OCI-LY7 (cell line): ENCODE data around the gene RGS4. TPM values are rescaled to one million over a fixed set of nuclear protein-coding genes. Genes with fewer than 3 reads are reported as not detected.

ENCODE experiments used
- BruUV-seq: library from RNA; stranded (reverse); fragments of 400-500 nt; replicated peaks from 2 replicates; lab custom pipeline; 2021; lab: Mats Ljungman, UMichigan
- CTCF ChIA-PET: fragments of 300-600 bp; sonication (Branson Sonifier 250); formaldehyde crosslinking; loops from one replicate; lab custom pipeline; 2022; ENCODE audit warnings: antibody characterized with exemption; ENCODE audit not compliant: unreplicated experiment; lab: Charles Lee
- POLR2A ChIA-PET: fragments of 300-600 bp; sonication (Branson Sonifier 250); formaldehyde crosslinking; loops from one replicate; lab custom pipeline; 2022; ENCODE audit warnings: antibody characterized with exemption; lab: Charles Lee
- DNase-seq: peaks from one replicate; pipeline ENCODE4 v3.0.0-alpha.2; 2015; ENCODE audit warnings: low spot score
- H2AFZ ChIP-seq: fragments of 200-600 bp; sonication (generic), shearing (Covaris generic); 2 replicates; pipeline ENCODE4 v1.6.1; 2014; ENCODE audit warnings: mild to moderate bottlenecking, antibody characterized with exemption, low read length, moderate library complexity
- H3K27ac ChIP-seq: fragments of 200-600 bp; sonication (generic); 2 replicates; pipeline ENCODE4 v1.5.1; 2014; ENCODE audit warnings: mixed run types, low read depth, mild to moderate bottlenecking, moderate library complexity, low read length, inconsistent platforms; ENCODE audit not compliant: poor library complexity, severe bottlenecking
- H3K36me3 ChIP-seq: fragments of 200-600 bp; sonication (generic); 2 replicates; pipeline ENCODE4 v1.6.1; 2014; ENCODE audit warnings: mild to moderate bottlenecking, antibody characterized with exemption, low read length, moderate library complexity, mixed read lengths; ENCODE audit not compliant: insufficient read depth
- H3K4me1 ChIP-seq: fragments of 200-600 bp; sonication (generic); 2 replicates; pipeline ENCODE4 v1.5.1; 2014; ENCODE audit warnings: mild to moderate bottlenecking, low read length; ENCODE audit not compliant: insufficient read depth, poor library complexity, severe bottlenecking
- H3K4me2 ChIP-seq: fragments of 200-600 bp; sonication (generic); 2 replicates; pipeline ENCODE4 v1.6.1; 2014; ENCODE audit warnings: mild to moderate bottlenecking, low read length
- H3K4me3 ChIP-seq: fragments of 200-600 bp; sonication (generic); 2 replicates; pipeline ENCODE4 v1.5.1; 2014; ENCODE audit warnings: mild to moderate bottlenecking, low read depth, low read length; ENCODE audit not compliant: poor library complexity, severe bottlenecking
- H3K79me2 ChIP-seq: fragments of 200-600 bp; sonication (generic); 2 replicates; pipeline ENCODE4 v1.6.1; 2016; ENCODE audit warnings: low read depth, mild to moderate bottlenecking, low read length, moderate library complexity, mixed read lengths; ENCODE audit not compliant: insufficient read depth
- H3K9me2 ChIP-seq: fragments of 200-600 bp; sonication (generic); 2 replicates; pipeline ENCODE4 v1.6.1; 2016; ENCODE audit warnings: mild to moderate bottlenecking, low read length, mixed read lengths; ENCODE audit not compliant: insufficient read depth
- H3K9me3 ChIP-seq: fragments of 200-600 bp; sonication (generic); 2 replicates; pipeline ENCODE4 v1.6.1; 2014; ENCODE audit warnings: mild to moderate bottlenecking, mixed run types, low read length, mixed read lengths
- H4K20me1 ChIP-seq: fragments of 200-600 bp; sonication (generic); 2 replicates; pipeline ENCODE4 v1.6.1; 2014; ENCODE audit warnings: mild to moderate bottlenecking, antibody characterized with exemption, low read length, moderate library complexity, mixed read lengths; ENCODE audit not compliant: insufficient read depth
- EZH2phosphoT487 ChIP-seq: fragments of 200-600 bp; sonication (generic); IDR thresholded peaks from 2 replicates; pipeline ENCODE4 v1.6.1; 2018; ENCODE audit warnings: low read depth, borderline replicate concordance, mild to moderate bottlenecking, mixed run types, antibody characterized with exemption, low read length, moderate library complexity, mixed read lengths
- intact Hi-C: fragments of 100-400 bp; cut with micrococcal nuclease; formaldehyde crosslinking; loops from one replicate; pipeline ENCODE4 v1.10.0; 2022; ENCODE audit not compliant: unreplicated experiment
- total RNA-seq, 2 experiments: library from RNA; depleted of rRNA in 1 of 2; stranded (reverse); fragments of >200 nt in 1 of 2; shearing (Covaris generic) in 1 of 2; gene quantifications; 2 replicates each; pipeline ENCODE4 v1.2.3, GENCODE V29; 2014 to 2022
- TF ChIP-seq, protein P1 (sequence below): fragments of 200-600 bp; sonication (generic); conservative IDR thresholded peaks from 2 replicates; pipeline ENCODE4 v1.5.1; 2014; ENCODE audit warnings: mild to moderate bottlenecking, antibody characterized with exemption, low read length, moderate library complexity, mixed read lengths

The RGS4 gene
- total RNA-seq, 2 experiments from 2014 or later, result not detected

DNA sequence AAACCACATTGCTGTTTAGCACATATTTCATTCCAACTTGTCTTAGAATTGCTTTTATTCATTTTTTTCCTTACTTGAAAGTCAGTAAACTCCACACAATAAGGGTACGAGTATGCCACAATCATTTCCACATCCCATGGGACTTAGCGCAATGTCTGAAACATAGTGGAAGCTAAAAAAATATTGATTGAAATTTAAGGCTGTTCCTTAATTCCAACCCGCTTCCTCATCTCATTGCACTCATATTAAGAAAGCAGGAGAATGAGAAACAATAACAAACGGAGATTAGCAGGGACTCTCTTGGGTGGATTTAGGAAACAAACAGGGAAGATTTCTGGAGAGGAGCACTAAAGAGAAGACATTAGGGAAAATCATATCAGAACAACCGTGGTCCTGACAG, 39.3 kb upstream of the RGS4 start:
- DNase-seq, result no peak
- Histone ChIP-seq H3K9me2 (no peaks in the 10 kb centered on the region), H3K4me1 (no peaks in the 10 kb centered on the region), H3K4me2 (no peak overlapping the region), H3K4me3 (no peak overlapping the region), H3K9me3 (no peaks in the 10 kb centered on the region), H3K36me3 (no peaks in the 10 kb centered on the region), H4K20me1 (no peaks in the 10 kb centered on the region), H2AFZ (no peak overlapping the region), H3K79me2 (no peaks in the 10 kb centered on the region), H3K27ac (no peak overlapping the region)
- no TSS peak for BruUV-seq
- CTCF ChIA-PET, result no interaction called here
- POLR2A ChIA-PET, result interaction anchor here (1.2 kb wide), 1 partner anchor 16 kb away, joined by 3 read pairs; no protein-coding TSS in a partner anchor
- TF ChIP-seq EZH2phosphoT487, result no peak
- TF ChIP-seq, protein P1, sequence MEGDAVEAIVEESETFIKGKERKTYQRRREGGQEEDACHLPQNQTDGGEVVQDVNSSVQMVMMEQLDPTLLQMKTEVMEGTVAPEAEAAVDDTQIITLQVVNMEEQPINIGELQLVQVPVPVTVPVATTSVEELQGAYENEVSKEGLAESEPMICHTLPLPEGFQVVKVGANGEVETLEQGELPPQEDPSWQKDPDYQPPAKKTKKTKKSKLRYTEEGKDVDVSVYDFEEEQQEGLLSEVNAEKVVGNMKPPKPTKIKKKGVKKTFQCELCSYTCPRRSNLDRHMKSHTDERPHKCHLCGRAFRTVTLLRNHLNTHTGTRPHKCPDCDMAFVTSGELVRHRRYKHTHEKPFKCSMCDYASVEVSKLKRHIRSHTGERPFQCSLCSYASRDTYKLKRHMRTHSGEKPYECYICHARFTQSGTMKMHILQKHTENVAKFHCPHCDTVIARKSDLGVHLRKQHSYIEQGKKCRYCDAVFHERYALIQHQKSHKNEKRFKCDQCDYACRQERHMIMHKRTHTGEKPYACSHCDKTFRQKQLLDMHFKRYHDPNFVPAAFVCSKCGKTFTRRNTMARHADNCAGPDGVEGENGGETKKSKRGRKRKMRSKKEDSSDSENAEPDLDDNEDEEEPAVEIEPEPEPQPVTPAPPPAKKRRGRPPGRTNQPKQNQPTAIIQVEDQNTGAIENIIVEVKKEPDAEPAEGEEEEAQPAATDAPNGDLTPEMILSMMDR, result no peak
- intact Hi-C loops, result no loop called here

DNA sequence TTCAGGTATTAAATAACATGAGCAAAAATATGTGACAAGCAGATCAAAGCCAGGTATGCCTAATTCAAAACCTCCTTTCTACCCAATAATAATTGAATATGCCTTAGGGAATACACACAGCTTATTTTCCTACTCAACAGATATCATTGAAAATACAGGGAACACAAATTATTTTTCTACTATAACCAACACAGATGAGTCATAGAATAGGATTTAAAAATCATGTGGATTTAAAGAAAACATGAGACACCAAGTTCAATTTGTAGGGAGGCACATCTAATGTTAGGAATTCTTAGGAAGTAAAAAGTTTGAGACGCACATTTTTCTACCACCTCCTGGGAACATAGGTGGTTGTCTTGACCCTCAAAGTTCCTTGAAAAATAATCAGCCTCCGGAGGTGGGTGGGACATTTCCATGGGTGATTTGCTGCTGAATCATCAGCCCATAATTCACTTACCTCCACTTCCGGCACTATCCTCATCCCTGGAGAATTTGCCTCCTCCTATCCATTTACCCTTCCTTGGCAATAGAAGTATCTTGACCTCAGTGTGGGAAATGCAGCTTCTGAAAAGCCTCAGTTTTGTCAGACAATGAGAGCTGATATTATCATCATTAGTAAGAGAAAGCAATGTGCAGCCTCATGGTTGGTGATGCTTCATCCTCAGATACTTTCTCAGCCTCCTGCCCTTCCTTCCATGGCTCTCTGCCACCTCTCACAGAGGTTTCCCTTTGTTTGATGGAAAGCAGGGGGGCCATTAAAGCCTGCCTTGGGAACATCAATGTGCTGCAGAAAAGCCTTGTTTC, 33.5 kb upstream of the RGS4 start:
- no peak for DNase-seq
- H3K4me3 ChIP-seq, result no peak overlapping the region
- no peaks in the 10 kb centered on the region for H4K20me1 ChIP-seq
- H3K9me3 ChIP-seq, result no peaks in the 10 kb centered on the region
- ChIA-PET CTCF (no interaction called here), POLR2A (no interaction called here)
- no peak overlapping the region for H2AFZ ChIP-seq
- no peak overlapping the region for H3K4me2 ChIP-seq
- intact Hi-C loops, result no loop called here
- H3K79me2 ChIP-seq, result no peaks in the 10 kb centered on the region
- no peaks in the 10 kb centered on the region for H3K4me1 ChIP-seq
- H3K9me2 ChIP-seq, result no peaks in the 10 kb centered on the region
- BruUV-seq, result no TSS peak
- no peaks in the 10 kb centered on the region for H3K36me3 ChIP-seq
- TF ChIP-seq EZH2phosphoT487, result no peak
- TF ChIP-seq, protein P1, result no peak
- H3K27ac ChIP-seq, result no peak overlapping the region

DNA sequence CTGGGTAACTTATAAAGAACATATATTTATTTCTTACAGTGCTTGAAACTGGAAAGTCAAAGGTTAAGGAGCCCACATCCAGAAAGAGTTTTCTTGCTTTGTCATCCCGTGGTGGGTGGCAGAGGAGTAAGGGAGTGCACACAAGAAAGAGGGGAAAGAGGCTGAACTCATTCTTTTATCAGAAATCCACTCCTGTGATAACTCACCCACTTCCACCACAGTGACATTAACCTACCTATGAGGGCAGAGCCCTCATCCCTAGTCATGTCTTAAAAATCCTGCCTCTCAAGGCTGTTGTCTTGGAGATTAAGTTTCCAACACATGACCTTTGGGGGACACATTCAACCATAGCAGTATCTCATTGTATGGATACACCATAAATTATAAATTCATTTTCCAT, 32.5 kb upstream of the RGS4 start:
- H3K36me3 ChIP-seq, result no peaks in the 10 kb centered on the region
- H3K4me1 ChIP-seq, result no peaks in the 10 kb centered on the region
- intact Hi-C loops, result no loop called here
- H3K9me2 ChIP-seq, result no peaks in the 10 kb centered on the region
- no peak for DNase-seq
- CTCF ChIA-PET, result no interaction called here
- no peaks in the 10 kb centered on the region for H3K9me3 ChIP-seq
- no peak overlapping the region for H3K27ac ChIP-seq
- TF ChIP-seq, protein P1, result no peak
- TF ChIP-seq EZH2phosphoT487, result no peak
- POLR2A ChIA-PET, result no interaction called here
- H2AFZ ChIP-seq, result no peak overlapping the region
- no TSS peak for BruUV-seq
- H3K4me3 ChIP-seq, result no peak overlapping the region
- no peak overlapping the region for H3K4me2 ChIP-seq
- H3K79me2 ChIP-seq, result no peaks in the 10 kb centered on the region
- H4K20me1 ChIP-seq, result no peaks in the 10 kb centered on the region
